Measurements from ENCODE around the gene WDR46. TPM values are rescaled to one million over a fixed set of nuclear protein-coding genes. Genes with fewer than 3 reads are reported as not detected.

WDR46 gene
- polyA plus RNA-seq, 2 of the 4 experiments (the other 2 are of a cell fraction) = 35.1 to 88.4 TPM

DNA sequence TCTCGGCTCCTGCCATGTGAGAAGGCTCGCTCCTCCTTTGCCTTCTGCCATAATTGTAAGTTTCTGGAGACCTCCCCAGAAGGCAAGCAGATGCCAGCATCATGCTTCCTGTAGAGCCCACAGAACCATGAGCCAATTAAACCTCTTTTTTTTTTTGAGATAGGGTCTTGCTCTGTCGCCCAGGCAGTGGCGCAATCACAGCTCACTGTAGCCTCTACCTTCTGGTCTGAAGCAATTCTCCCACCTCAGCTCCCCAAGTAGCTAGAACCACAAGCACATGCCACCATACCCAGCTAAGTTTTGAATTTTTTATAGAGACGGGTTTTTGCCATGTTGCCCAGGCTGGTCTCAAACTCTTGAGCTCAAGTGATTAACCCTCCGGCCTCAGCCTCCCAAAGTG lies 52.2 kb downstream of the WDR46 start:
- 65% methylated on average over 6 of the region's 6 CpGs for WGBS (ENCODE audit: missing lambda C conversion rate)
- H3K27ac ChIP-seq = no peak overlapping the region
- no peak overlapping the region for H3K4me3 ChIP-seq
- FAIRE-seq (no peak), ATAC-seq (no peak), DNase-seq (ENCODE audit: low read depth in 1 of 2, low spot score in 1 of 2) (no peak)
- CTCF ChIA-PET = interaction anchor here (0.6 to 7.2 kb wide), 2 partner anchors 11 to 1828 kb away, joined by 3 to 39 read pairs; no protein-coding TSS in a partner anchor
- H3K4me1 ChIP-seq = no peaks in the 10 kb centered on the region
- no peaks in the 10 kb centered on the region for H3K9me3 ChIP-seq
- TF ChIP-seq, protein P1, sequence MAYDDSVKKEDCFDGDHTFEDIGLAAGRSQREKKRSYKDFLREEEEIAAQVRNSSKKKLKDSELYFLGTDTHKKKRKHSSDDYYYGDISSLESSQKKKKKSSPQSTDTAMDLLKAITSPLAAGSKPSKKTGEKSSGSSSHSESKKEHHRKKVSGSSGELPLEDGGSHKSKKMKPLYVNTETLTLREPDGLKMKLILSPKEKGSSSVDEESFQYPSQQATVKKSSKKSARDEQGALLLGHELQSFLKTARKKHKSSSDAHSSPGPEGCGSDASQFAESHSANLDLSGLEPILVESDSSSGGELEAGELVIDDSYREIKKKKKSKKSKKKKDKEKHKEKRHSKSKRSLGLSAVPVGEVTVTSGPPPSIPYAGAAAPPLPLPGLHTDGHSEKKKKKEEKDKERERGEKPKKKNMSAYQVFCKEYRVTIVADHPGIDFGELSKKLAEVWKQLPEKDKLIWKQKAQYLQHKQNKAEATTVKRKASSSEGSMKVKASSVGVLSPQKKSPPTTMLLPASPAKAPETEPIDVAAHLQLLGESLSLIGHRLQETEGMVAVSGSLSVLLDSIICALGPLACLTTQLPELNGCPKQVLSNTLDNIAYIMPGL (CRISPR knock-in tag; IDR thresholded peaks at IDR 0.05; ENCODE audit: borderline replicate concordance) = no peak
- TF ChIP-seq HOXB5 (CRISPR knock-in tag; IDR thresholded peaks at IDR 0.05) (no peak), HEYL (CRISPR knock-in tag; IDR thresholded peaks at IDR 0.05) (no peak), KDM5A (IDR thresholded peaks at IDR 0.05) (no peak)
- no peak overlapping the region for H3K4me2 ChIP-seq
- POLR2A ChIA-PET = no interaction called here

DNA sequence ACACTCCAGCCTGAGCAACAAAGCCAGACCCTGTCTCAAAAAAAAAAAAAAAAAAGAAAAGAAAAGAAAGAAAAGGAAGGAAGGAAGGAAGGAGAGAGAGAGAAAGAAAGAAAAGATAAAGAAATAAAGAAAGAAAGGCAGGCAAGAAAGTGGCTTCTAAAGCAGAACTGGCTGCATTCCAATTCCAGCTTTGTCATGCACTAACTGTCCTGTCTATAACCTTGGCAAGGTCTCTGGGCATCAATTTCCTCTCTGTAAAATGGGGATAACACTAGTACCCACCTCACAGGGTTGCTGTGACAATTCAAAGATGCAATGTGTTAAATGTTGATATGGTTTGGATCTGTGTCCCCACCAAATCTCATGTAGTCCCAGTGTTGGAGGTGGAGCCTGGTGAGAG lies 52.7 kb downstream of the WDR46 start:
- TF ChIP-seq, protein P2, sequence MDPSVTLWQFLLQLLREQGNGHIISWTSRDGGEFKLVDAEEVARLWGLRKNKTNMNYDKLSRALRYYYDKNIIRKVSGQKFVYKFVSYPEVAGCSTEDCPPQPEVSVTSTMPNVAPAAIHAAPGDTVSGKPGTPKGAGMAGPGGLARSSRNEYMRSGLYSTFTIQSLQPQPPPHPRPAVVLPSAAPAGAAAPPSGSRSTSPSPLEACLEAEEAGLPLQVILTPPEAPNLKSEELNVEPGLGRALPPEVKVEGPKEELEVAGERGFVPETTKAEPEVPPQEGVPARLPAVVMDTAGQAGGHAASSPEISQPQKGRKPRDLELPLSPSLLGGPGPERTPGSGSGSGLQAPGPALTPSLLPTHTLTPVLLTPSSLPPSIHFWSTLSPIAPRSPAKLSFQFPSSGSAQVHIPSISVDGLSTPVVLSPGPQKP (IDR thresholded peaks at IDR 0.05; ENCODE audit: low read depth, low read length) = no peak
- TF ChIP-seq, protein P3, sequence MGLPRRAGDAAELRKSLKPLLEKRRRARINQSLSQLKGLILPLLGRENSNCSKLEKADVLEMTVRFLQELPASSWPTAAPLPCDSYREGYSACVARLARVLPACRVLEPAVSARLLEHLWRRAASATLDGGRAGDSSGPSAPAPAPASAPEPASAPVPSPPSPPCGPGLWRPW (IDR thresholded peaks at IDR 0.05) = no peak
- TF ChIP-seq SREBF2 (IDR thresholded peaks at IDR 0.05) = no peak
- TF ChIP-seq FOXS1 (CRISPR knock-in tag; IDR thresholded peaks at IDR 0.05) = no peak
- TF ChIP-seq RAD21 (conservative IDR thresholded peaks at IDR 0.05 in 1 of 2, IDR thresholded peaks at IDR 0.05 in 1 of 2) = no peak
- H3K4me3 ChIP-seq = no peak overlapping the region
- ATAC-seq = no peak
- H3K9me3 ChIP-seq = no peaks in the 10 kb centered on the region
- no peak overlapping the region for H3K27ac ChIP-seq
- no peak overlapping the region for H3K4me2 ChIP-seq
- FAIRE-seq = no peak
- CTCF ChIA-PET = interaction anchor here (1.0 to 7.2 kb wide), 3 partner anchors 11 to 115 kb away, joined by 4 to 39 read pairs (median 4); no protein-coding TSS in a partner anchor
- POLR2A ChIA-PET = no interaction called here
- DNase-seq (ENCODE audit: low read depth in 1 of 2, low spot score in 1 of 2) = no peak
- no peaks in the 10 kb centered on the region for H3K4me1 ChIP-seq

DNA sequence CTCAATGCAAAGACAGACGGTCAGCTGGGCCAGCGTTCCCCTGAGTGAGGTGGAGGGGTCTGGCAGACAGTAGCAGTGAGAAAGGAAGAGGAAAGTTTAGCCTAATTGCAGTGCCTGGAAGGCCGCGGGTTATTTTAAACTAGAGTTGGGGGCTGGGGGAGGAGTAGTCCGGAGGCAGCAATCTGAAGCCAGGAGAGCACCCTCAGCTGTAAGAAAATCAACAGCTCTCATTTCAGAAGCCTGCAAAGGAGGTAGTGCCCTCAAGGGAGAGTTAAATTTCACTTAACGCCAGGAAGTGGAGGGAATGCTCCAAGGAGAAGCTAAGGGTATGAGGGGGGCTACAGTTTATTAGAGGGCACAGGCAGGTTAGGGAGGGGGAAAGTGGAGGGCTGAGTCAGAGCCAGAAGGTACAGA lies 53.8 kb downstream of the WDR46 start:
- POLR2A ChIA-PET = no interaction called here
- DNase-seq (ENCODE audit: low read depth in 1 of 2, low spot score in 1 of 2) (no peak), ATAC-seq (no peak), FAIRE-seq (no peak)
- H3K4me2 ChIP-seq = no peak overlapping the region
- H3K4me3 ChIP-seq = no peak overlapping the region
- TF ChIP-seq, protein P4, sequence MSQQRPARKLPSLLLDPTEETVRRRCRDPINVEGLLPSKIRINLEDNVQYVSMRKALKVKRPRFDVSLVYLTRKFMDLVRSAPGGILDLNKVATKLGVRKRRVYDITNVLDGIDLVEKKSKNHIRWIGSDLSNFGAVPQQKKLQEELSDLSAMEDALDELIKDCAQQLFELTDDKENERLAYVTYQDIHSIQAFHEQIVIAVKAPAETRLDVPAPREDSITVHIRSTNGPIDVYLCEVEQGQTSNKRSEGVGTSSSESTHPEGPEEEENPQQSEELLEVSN (IDR thresholded peaks at IDR 0.05; ENCODE audit: borderline replicate concordance, low read depth) = no peak
- TF ChIP-seq KDM1A (IDR thresholded peaks at IDR 0.05; ENCODE audit: low read depth) (no peak), CHD2 (IDR thresholded peaks at IDR 0.05; ENCODE audit: low read length, partially characterized antibody) (no peak), EHMT2 (IDR thresholded peaks at IDR 0.05; ENCODE audit: low read depth) (no peak), MAZ (IDR thresholded peaks at IDR 0.05; ENCODE audit: borderline replicate concordance, low read depth, low read length) (no peak), FOSL2 (IDR thresholded peaks at IDR 0.05) (no peak), FOSL2 (CRISPR knock-in tag; IDR thresholded peaks at IDR 0.05) (no peak), POLR2AphosphoS2 (conservative IDR thresholded peaks at IDR 0.05; ENCODE audit: low read length) (no peak), HDAC2 (IDR thresholded peaks at IDR 0.05) (no peak), EP300 (IDR thresholded peaks at IDR 0.05) (no peak), CEBPB (IDR thresholded peaks at IDR 0.05) (no peak)
- TF ChIP-seq, protein P5, sequence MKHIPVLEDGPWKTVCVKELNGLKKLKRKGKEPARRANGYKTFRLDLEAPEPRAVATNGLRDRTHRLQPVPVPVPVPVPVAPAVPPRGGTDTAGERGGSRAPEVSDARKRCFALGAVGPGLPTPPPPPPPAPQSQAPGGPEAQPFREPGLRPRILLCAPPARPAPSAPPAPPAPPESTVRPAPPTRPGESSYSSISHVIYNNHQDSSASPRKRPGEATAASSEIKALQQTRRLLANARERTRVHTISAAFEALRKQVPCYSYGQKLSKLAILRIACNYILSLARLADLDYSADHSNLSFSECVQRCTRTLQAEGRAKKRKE (CRISPR knock-in tag; IDR thresholded peaks at IDR 0.05; ENCODE audit: low read depth) = no peak
- TF ChIP-seq, protein P6, sequence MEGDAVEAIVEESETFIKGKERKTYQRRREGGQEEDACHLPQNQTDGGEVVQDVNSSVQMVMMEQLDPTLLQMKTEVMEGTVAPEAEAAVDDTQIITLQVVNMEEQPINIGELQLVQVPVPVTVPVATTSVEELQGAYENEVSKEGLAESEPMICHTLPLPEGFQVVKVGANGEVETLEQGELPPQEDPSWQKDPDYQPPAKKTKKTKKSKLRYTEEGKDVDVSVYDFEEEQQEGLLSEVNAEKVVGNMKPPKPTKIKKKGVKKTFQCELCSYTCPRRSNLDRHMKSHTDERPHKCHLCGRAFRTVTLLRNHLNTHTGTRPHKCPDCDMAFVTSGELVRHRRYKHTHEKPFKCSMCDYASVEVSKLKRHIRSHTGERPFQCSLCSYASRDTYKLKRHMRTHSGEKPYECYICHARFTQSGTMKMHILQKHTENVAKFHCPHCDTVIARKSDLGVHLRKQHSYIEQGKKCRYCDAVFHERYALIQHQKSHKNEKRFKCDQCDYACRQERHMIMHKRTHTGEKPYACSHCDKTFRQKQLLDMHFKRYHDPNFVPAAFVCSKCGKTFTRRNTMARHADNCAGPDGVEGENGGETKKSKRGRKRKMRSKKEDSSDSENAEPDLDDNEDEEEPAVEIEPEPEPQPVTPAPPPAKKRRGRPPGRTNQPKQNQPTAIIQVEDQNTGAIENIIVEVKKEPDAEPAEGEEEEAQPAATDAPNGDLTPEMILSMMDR (IDR thresholded peaks at IDR 0.05) = no peak
- H3K4me1 ChIP-seq = no peaks in the 10 kb centered on the region
- H3K9me3 ChIP-seq = no peaks in the 10 kb centered on the region
- 39% methylated on average over 6 of the region's 6 CpGs for WGBS (ENCODE audit: missing lambda C conversion rate)
- no peak overlapping the region for H3K27ac ChIP-seq
- CTCF ChIA-PET = interaction anchor here (1.0 to 7.2 kb wide), 5 partner anchors 13 to 221 kb away, joined by 3 to 39 read pairs (median 4); partner anchors contain the start of gene RING1

Data from A549 (cell line).